HEK293 (cell line): ENCODE measurements around the gene DLEC1.
A peak's percentile ranks its signal among the peaks of the same experiment; 100 is the strongest.

Experiments
- GLI2 ChIP-seq: fragments of 450-650 bp; formaldehyde crosslinking; IDR thresholded peaks from 2 replicates; pipeline ENCODE4; 2017; ENCODE audit warnings: missing biosample characterization, missing genetic modification characterization, low read depth, borderline replicate concordance
- KLF9 ChIP-seq: fragments of 450-650 bp; formaldehyde crosslinking; IDR thresholded peaks from 2 replicates; pipeline ENCODE4 v1.5.1; 2016; ENCODE audit warnings: missing biosample characterization, missing genetic modification characterization, low read depth
- PRDM1 ChIP-seq: fragments of 450-650 bp; formaldehyde crosslinking; IDR thresholded peaks from 2 replicates; pipeline ENCODE4; 2016; ENCODE audit warnings: missing biosample characterization, missing genetic modification characterization
- ZFHX2 ChIP-seq: fragments of 450-650 bp; formaldehyde crosslinking; conservative IDR thresholded peaks from 2 replicates; pipeline ENCODE4 v1.5.1; 2016; ENCODE audit warnings: missing biosample characterization, missing genetic modification characterization
- ZNF140 ChIP-seq: fragments of 450-650 bp; formaldehyde crosslinking; IDR thresholded peaks from 2 replicates; pipeline ENCODE4 v1.5.1; 2016; ENCODE audit warnings: missing biosample characterization, missing genetic modification characterization
- ZNF239 ChIP-seq: fragments of 450-650 bp; formaldehyde crosslinking; IDR thresholded peaks from 2 replicates; pipeline ENCODE4 v1.5.1; 2016; ENCODE audit warnings: missing biosample characterization, missing genetic modification characterization
- ZNF350 ChIP-seq: fragments of 450-650 bp; formaldehyde crosslinking; IDR thresholded peaks from 2 replicates; pipeline ENCODE4 v1.5.0; 2017; ENCODE audit warnings: missing biosample characterization, mild to moderate bottlenecking, missing genetic modification characterization
- ZNF404 ChIP-seq: fragments of 450-650 bp; formaldehyde crosslinking; IDR thresholded peaks from 2 replicates; pipeline ENCODE4 v1.5.1; 2017; ENCODE audit warnings: missing biosample characterization, missing genetic modification characterization
- ZNF510 ChIP-seq: fragments of 450-650 bp; formaldehyde crosslinking; IDR thresholded peaks from 2 replicates; pipeline ENCODE4 v1.5.1; 2018; ENCODE audit warnings: mild to moderate bottlenecking, missing genetic modification characterization, missing biosample characterization; ENCODE audit not compliant: insufficient replicate concordance
- ZNF530 ChIP-seq: fragments of 450-650 bp; formaldehyde crosslinking; IDR thresholded peaks from 2 replicates; pipeline ENCODE4 v1.5.1; 2016; ENCODE audit warnings: low read depth, missing biosample characterization, missing genetic modification characterization
- ZNF707 ChIP-seq: fragments of 450-650 bp; formaldehyde crosslinking; IDR thresholded peaks from 2 replicates; pipeline ENCODE4 v1.5.1; 2016; ENCODE audit warnings: missing biosample characterization, missing genetic modification characterization
- ZNF747 ChIP-seq: fragments of 450-650 bp; formaldehyde crosslinking; IDR thresholded peaks from 2 replicates; pipeline ENCODE4 v1.5.1; 2016; ENCODE audit warnings: missing biosample characterization, missing genetic modification characterization
- TF ChIP-seq, protein P1 (sequence below): fragments of 450-650 bp; formaldehyde crosslinking; IDR thresholded peaks from 2 replicates; pipeline ENCODE4 v1.5.1; 2016; ENCODE audit warnings: missing biosample characterization, missing genetic modification characterization
- TF ChIP-seq, protein P2 (sequence below): IDR thresholded peaks from 2 replicates; pipeline ENCODE4 v1.6.1; 2011; ENCODE audit warnings: mild to moderate bottlenecking, low read depth, low read length, borderline replicate concordance
- TF ChIP-seq, protein P3 (sequence below): fragments of 450-650 bp; formaldehyde crosslinking; IDR thresholded peaks from 2 replicates; pipeline ENCODE4 v1.5.1; 2016; ENCODE audit warnings: missing biosample characterization, missing genetic modification characterization
- TF ChIP-seq, protein P4 (sequence below): fragments of 450-650 bp; formaldehyde crosslinking; IDR thresholded peaks from 2 replicates; pipeline ENCODE4 v1.5.1; 2016; ENCODE audit warnings: missing biosample characterization, missing genetic modification characterization
- TF ChIP-seq, protein P5 (sequence below): fragments of 450-650 bp; formaldehyde crosslinking; IDR thresholded peaks from 2 replicates; pipeline ENCODE4 v1.5.1; 2016; ENCODE audit warnings: missing biosample characterization, missing genetic modification characterization
- TF ChIP-seq, protein P6 (sequence below): fragments of 450-650 bp; formaldehyde crosslinking; IDR thresholded peaks from 2 replicates; pipeline ENCODE4 v1.5.1; 2016; ENCODE audit warnings: missing biosample characterization, missing genetic modification characterization
- TF ChIP-seq, protein P7 (sequence below): fragments of 450-650 bp; formaldehyde crosslinking; conservative IDR thresholded peaks from 2 replicates; pipeline ENCODE4 v1.5.1; 2016; ENCODE audit warnings: low read depth, missing biosample characterization, missing genetic modification characterization

Gene DLEC1

DNA sequence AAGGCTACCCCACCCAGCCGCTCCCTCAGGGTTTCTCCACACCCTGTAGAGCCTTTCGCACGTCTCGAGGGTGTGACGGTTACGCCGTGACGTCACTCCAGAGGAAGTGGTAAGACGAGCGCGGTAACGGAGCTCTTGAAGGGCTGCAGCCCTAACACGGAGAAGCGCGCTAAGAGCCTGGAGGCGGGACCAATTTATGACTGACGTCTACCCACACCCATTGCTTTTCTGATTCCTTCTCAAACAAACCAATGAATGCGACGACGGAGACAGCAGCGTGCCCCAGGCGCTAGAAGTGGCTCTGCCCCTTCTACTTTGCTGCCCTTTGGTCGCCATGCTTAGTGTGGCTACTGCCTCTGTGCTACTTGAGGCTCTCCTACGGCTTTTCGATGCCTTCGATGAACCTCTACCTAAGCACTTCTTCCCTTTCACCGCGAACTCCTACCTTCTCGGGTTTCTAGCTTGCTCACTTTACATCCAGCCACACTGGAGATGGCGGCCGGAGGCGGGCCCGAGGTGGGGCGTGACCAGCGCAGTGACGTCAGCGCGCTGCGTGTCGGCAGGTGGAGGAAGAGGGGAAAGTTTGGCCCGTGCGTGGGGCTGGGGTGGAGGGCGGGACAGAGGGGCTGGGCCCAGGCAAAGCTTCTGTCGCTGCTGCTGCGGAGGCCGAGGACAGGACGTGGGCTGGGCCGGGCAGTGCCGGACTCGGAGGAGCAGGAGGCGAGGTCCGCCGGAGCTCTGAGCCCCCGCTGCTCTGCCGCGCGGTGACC lies 126.1 kb downstream of the DLEC1 start, which contains the start of gene OXSR1 (continued):
- TF ChIP-seq ZNF530 (tag by site-specific recombination) (no peak), PRDM1 (no peak; the same call in 1 of the 2 replicates), ZNF404 (no peak), ZNF747 (no peak), KLF9 (tag by site-specific recombination) (peak; percentile 98), ZNF239 (tag by site-specific recombination) (no peak), ZNF350 (tag by site-specific recombination) (no peak), ZNF707 (tag by site-specific recombination) (no peak), ZNF140 (tag by site-specific recombination) (no peak), ZFHX2 (tag by site-specific recombination) (peak; percentile 86), GLI2 (tag by site-specific recombination) (no peak), ZNF510 (tag by site-specific recombination) (no peak)
- TF ChIP-seq, protein P1, sequence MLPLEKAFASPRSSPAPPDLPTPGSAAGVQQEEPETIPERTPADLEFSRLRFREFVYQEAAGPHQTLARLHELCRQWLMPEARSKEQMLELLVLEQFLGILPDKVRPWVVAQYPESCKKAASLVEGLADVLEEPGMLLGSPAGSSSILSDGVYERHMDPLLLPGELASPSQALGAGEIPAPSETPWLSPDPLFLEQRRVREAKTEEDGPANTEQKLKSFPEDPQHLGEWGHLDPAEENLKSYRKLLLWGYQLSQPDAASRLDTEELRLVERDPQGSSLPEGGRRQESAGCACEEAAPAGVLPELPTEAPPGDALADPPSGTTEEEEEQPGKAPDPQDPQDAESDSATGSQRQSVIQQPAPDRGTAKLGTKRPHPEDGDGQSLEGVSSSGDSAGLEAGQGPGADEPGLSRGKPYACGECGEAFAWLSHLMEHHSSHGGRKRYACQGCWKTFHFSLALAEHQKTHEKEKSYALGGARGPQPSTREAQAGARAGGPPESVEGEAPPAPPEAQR (tag by site-specific recombination), result no peak
- TF ChIP-seq, protein P2, sequence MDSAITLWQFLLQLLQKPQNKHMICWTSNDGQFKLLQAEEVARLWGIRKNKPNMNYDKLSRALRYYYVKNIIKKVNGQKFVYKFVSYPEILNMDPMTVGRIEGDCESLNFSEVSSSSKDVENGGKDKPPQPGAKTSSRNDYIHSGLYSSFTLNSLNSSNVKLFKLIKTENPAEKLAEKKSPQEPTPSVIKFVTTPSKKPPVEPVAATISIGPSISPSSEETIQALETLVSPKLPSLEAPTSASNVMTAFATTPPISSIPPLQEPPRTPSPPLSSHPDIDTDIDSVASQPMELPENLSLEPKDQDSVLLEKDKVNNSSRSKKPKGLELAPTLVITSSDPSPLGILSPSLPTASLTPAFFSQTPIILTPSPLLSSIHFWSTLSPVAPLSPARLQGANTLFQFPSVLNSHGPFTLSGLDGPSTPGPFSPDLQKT, result no peak
- TF ChIP-seq, protein P3, sequence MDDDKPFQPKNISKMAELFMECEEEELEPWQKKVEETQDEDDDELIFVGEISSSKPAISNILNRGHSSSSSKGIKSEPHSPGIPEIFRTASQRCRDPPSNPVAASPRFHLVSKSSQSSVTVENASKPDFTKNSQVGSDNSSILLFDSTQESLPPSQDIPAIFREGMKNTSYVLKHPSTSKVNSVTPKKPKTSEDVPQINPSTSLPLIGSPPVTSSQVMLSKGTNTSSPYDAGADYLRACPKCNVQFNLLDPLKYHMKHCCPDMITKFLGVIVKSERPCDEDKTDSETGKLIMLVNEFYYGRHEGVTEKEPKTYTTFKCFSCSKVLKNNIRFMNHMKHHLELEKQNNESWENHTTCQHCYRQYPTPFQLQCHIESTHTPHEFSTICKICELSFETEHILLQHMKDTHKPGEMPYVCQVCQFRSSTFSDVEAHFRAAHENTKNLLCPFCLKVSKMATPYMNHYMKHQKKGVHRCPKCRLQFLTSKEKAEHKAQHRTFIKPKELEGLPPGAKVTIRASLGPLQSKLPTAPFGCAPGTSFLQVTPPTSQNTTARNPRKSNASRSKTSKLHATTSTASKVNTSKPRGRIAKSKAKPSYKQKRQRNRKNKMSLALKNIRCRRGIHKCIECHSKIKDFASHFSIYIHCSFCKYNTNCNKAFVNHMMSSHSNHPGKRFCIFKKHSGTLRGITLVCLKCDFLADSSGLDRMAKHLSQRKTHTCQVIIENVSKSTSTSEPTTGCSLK (tag by site-specific recombination), result no peak
- TF ChIP-seq, protein P4, sequence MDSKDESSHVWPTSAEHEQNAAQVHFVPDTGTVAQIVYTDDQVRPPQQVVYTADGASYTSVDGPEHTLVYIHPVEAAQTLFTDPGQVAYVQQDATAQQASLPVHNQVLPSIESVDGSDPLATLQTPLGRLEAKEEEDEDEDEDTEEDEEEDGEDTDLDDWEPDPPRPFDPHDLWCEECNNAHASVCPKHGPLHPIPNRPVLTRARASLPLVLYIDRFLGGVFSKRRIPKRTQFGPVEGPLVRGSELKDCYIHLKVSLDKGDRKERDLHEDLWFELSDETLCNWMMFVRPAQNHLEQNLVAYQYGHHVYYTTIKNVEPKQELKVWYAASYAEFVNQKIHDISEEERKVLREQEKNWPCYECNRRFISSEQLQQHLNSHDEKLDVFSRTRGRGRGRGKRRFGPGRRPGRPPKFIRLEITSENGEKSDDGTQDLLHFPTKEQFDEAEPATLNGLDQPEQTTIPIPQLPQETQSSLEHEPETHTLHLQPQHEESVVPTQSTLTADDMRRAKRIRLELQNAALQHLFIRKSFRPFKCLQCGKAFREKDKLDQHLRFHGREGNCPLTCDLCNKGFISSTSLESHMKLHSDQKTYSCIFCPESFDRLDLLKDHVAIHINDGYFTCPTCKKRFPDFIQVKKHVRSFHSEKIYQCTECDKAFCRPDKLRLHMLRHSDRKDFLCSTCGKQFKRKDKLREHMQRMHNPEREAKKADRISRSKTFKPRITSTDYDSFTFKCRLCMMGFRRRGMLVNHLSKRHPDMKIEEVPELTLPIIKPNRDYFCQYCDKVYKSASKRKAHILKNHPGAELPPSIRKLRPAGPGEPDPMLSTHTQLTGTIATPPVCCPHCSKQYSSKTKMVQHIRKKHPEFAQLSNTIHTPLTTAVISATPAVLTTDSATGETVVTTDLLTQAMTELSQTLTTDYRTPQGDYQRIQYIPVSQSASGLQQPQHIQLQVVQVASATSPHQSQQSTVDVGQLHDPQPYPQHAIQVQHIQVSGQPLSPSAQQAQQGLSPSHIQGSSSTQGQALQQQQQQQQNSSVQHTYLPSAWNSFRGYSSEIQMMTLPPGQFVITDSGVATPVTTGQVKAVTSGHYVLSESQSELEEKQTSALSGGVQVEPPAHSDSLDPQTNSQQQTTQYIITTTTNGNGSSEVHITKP (tag by site-specific recombination), result peak; percentile 41; the same call in 1 of the 2 replicates
- TF ChIP-seq, protein P5, sequence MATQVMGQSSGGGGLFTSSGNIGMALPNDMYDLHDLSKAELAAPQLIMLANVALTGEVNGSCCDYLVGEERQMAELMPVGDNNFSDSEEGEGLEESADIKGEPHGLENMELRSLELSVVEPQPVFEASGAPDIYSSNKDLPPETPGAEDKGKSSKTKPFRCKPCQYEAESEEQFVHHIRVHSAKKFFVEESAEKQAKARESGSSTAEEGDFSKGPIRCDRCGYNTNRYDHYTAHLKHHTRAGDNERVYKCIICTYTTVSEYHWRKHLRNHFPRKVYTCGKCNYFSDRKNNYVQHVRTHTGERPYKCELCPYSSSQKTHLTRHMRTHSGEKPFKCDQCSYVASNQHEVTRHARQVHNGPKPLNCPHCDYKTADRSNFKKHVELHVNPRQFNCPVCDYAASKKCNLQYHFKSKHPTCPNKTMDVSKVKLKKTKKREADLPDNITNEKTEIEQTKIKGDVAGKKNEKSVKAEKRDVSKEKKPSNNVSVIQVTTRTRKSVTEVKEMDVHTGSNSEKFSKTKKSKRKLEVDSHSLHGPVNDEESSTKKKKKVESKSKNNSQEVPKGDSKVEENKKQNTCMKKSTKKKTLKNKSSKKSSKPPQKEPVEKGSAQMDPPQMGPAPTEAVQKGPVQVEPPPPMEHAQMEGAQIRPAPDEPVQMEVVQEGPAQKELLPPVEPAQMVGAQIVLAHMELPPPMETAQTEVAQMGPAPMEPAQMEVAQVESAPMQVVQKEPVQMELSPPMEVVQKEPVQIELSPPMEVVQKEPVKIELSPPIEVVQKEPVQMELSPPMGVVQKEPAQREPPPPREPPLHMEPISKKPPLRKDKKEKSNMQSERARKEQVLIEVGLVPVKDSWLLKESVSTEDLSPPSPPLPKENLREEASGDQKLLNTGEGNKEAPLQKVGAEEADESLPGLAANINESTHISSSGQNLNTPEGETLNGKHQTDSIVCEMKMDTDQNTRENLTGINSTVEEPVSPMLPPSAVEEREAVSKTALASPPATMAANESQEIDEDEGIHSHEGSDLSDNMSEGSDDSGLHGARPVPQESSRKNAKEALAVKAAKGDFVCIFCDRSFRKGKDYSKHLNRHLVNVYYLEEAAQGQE (tag by site-specific recombination), result no peak
- TF ChIP-seq, protein P6, sequence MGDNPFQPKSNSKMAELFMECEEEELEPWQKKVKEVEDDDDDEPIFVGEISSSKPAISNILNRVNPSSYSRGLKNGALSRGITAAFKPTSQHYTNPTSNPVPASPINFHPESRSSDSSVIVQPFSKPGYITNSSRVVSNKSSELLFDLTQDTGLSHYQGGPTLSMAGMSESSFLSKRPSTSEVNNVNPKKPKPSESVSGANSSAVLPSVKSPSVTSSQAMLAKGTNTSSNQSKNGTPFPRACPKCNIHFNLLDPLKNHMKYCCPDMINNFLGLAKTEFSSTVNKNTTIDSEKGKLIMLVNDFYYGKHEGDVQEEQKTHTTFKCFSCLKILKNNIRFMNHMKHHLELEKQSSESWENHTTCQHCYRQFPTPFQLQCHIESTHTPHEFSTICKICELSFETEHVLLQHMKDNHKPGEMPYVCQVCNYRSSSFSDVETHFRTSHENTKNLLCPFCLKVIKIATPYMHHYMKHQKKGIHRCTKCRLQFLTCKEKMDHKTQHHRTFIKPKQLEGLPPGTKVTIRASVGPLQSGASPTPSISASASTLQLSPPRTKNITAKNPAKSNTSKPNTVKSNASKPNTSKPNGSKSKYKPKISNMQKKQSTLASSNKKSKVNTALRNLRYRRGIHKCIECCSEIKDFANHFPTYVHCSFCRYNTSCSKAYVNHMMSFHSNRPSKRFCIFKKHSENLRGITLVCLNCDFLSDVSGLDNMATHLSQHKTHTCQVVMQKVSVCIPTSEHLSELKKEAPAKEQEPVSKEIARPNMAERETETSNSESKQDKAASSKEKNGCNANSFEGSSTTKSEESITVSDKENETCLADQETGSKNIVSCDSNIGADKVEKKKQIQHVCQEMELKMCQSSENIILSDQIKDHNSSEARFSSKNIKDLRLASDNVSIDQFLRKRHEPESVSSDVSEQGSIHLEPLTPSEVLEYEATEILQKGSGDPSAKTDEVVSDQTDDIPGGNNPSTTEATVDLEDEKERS, result no peak
- TF ChIP-seq, protein P7, sequence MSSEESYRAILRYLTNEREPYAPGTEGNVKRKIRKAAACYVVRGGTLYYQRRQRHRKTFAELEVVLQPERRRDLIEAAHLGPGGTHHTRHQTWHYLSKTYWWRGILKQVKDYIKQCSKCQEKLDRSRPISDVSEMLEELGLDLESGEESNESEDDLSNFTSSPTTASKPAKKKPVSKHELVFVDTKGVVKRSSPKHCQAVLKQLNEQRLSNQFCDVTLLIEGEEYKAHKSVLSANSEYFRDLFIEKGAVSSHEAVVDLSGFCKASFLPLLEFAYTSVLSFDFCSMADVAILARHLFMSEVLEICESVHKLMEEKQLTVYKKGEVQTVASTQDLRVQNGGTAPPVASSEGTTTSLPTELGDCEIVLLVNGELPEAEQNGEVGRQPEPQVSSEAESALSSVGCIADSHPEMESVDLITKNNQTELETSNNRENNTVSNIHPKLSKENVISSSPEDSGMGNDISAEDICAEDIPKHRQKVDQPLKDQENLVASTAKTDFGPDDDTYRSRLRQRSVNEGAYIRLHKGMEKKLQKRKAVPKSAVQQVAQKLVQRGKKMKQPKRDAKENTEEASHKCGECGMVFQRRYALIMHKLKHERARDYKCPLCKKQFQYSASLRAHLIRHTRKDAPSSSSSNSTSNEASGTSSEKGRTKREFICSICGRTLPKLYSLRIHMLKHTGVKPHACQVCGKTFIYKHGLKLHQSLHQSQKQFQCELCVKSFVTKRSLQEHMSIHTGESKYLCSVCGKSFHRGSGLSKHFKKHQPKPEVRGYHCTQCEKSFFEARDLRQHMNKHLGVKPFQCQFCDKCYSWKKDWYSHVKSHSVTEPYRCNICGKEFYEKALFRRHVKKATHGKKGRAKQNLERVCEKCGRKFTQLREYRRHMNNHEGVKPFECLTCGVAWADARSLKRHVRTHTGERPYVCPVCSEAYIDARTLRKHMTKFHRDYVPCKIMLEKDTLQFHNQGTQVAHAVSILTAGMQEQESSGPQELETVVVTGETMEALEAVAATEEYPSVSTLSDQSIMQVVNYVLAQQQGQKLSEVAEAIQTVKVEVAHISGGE (tag by site-specific recombination), result peak; percentile 31; the same call in 1 of the 2 replicates
